Measurements from ENCODE around the gene TTC16.
"Not testable (repeated sequence)": the region's sequence is repeated elsewhere in the genome, so short reads cannot be mapped to it uniquely, and the experiment has no call there.

The TTC16 gene

GRCh38 chr9:127768698-127769097 lies 52.8 kb downstream of the TTC16 start:
- no peak for DNase-seq (ENCODE audit: low read depth)

GRCh38 chr9:127769101-127769500 lies 53.2 kb downstream of the TTC16 start:
- DNase-seq (ENCODE audit: low read depth): no peak

GRCh38 chr9:127769929-127770582 lies 54.2 kb downstream of the TTC16 start:
- no peak for DNase-seq (ENCODE audit: low read depth)

- DNase-seq (ENCODE audit: low read depth): no peak
Observed at GRCh38 chr9:127770583-127770904, 54.7 kb downstream of the TTC16 start.

GRCh38 chr9:127770905-127771569 lies 55.2 kb downstream of the TTC16 start:
- DNase-seq (ENCODE audit: low read depth): peak; percentile 91

GRCh38 chr9:127771570-127772189 lies 55.8 kb downstream of the TTC16 start:
- DNase-seq (ENCODE audit: low read depth): no peak

- no peak for DNase-seq (ENCODE audit: low read depth)
Observed at GRCh38 chr9:127772603-127773002, 56.7 kb downstream of the TTC16 start.

- DNase-seq (ENCODE audit: low read depth): no peak
Observed at GRCh38 chr9:127773272-127773671, 57.4 kb downstream of the TTC16 start.

- no peak for DNase-seq (ENCODE audit: low read depth)
Observed at GRCh38 chr9:127773981-127774380, 58.1 kb downstream of the TTC16 start.

GRCh38 chr9:127776195-127776923 lies 60.5 kb downstream of the TTC16 start:
- DNase-seq (ENCODE audit: low read depth): peak; percentile 54

GRCh38 chr9:127776924-127777289 lies 61.0 kb downstream of the TTC16 start:
- DNase-seq (ENCODE audit: low read depth): no peak

- no peak for DNase-seq (ENCODE audit: low read depth)
Observed at GRCh38 chr9:127777368-127777980, 61.6 kb downstream of the TTC16 start.

GRCh38 chr9:127778280-127779135 lies 62.6 kb downstream of the TTC16 start, which contains the start of gene SH2D3C:
Gene SH2D3C (minus strand): TSS chr9:127778666. CDS start chr9:127778627, 39 bp downstream.
- no peak for DNase-seq (ENCODE audit: low read depth)

- no peak for DNase-seq (ENCODE audit: low read depth)
Observed at GRCh38 chr9:127779136-127779981, 63.5 kb downstream of the TTC16 start.

GRCh38 chr9:127780126-127780885 lies 64.4 kb downstream of the TTC16 start:
- no peak for DNase-seq (ENCODE audit: low read depth)

- not testable (repeated sequence) for DNase-seq (ENCODE audit: low read depth)
Observed at GRCh38 chr9:127780909-127781308, 65.0 kb downstream of the TTC16 start.

All from stimulated activated CD8-positive, alpha-beta memory T cell treated with anti-CD3 and anti-CD28 coated beads, Interleukin-15, amount 100 ng/mL, for 1 hour (primary cell).